Thymus (tissue), 2 donors: ENCODE data around the gene USP8. TPM values are rescaled to one million over a fixed set of nuclear protein-coding genes. Genes with fewer than 3 reads are reported as not detected.

Source experiments
- polyA plus RNA-seq: library from polyadenylated mRNA; stranded (reverse); fragments of 200-250 nt; gene quantifications from one replicate; pipeline ENCODE4 v1.2.3, GENCODE V29; 2013
- total RNA-seq: library from RNA; stranded (reverse); fragments of 120-200 nt; gene quantifications from one replicate; pipeline ENCODE4 v1.2.4, GENCODE V29; 2013
- donor health status: healthy.

The USP8 gene
- total and polyA plus RNA-seq, 2 donors: 29.9 to 37.4 TPM

Other genes starting within 250 kb of the USP8 start
- gene SLC27A2, start 242.2 kb upstream of the USP8 start, total RNA-seq: 1.3 TPM
- 1.4 TPM for gene SLC27A2, start 242.2 kb upstream of the USP8 start, polyA plus RNA-seq
- 1.1 TPM for gene HDC, start 158.7 kb upstream of the USP8 start, total RNA-seq
- gene HDC, start 158.7 kb upstream of the USP8 start, polyA plus RNA-seq: 2.1 TPM
- gene GABPB1, start 69.2 kb upstream of the USP8 start, total RNA-seq: 49.5 TPM
- 26.5 TPM for gene GABPB1, start 69.2 kb upstream of the USP8 start, polyA plus RNA-seq
- gene USP50, start 122.3 kb downstream of the USP8 start, total RNA-seq: 0.33 TPM
- not detected for gene USP50, start 122.3 kb downstream of the USP8 start, polyA plus RNA-seq